Measurements from ENCODE around the gene UGT1A9. TPM values are rescaled to one million over a fixed set of nuclear protein-coding genes. Genes with fewer than 3 reads are reported as not detected.

Gene UGT1A9
- total RNA-seq, 2 donors from 2014 or later = not detected

DNA sequence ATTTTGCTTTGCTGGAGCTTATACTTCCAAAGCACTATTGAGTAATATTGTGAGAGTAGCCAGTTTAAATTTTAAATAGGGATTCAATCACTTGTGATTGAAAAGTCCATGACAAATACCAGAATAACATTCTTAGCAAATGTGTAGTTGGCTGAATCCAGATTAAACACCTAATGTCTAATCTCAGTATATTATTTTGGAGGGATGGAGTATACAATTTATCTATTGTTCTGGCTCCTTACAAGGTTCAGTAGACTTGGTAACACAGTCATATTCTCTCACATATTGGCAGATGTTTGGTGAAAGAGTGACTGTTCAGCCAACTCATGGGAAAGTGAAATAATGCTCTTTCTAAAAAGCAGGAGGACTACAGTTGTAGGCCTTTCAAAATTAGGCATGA, 2.2 kb downstream of the UGT1A9 start:
- H3K27ac ChIP-seq = no peak overlapping the region
- no peaks in the 10 kb centered on the region for H3K27me3 ChIP-seq (replicated peaks; ENCODE audit: insufficient read depth)
- DNase-seq (ENCODE audit: low spot score) (no peak), ATAC-seq (ENCODE audit: insufficient number of reproducible peaks, low FRiP score, low read depth) (no peak)
- H3K4me1 ChIP-seq (ENCODE audit: control insufficient read depth in 1 of 2, low read depth in 2 of 2) = no peaks in the 10 kb centered on the region
- H3K9me3 ChIP-seq = no peaks in the 10 kb centered on the region
- no peak overlapping the region for H3K4me3 ChIP-seq
- TF ChIP-seq, protein P1, sequence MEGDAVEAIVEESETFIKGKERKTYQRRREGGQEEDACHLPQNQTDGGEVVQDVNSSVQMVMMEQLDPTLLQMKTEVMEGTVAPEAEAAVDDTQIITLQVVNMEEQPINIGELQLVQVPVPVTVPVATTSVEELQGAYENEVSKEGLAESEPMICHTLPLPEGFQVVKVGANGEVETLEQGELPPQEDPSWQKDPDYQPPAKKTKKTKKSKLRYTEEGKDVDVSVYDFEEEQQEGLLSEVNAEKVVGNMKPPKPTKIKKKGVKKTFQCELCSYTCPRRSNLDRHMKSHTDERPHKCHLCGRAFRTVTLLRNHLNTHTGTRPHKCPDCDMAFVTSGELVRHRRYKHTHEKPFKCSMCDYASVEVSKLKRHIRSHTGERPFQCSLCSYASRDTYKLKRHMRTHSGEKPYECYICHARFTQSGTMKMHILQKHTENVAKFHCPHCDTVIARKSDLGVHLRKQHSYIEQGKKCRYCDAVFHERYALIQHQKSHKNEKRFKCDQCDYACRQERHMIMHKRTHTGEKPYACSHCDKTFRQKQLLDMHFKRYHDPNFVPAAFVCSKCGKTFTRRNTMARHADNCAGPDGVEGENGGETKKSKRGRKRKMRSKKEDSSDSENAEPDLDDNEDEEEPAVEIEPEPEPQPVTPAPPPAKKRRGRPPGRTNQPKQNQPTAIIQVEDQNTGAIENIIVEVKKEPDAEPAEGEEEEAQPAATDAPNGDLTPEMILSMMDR (IDR thresholded peaks at IDR 0.05) = no peak
- H3K36me3 ChIP-seq = no peaks in the 10 kb centered on the region

DNA sequence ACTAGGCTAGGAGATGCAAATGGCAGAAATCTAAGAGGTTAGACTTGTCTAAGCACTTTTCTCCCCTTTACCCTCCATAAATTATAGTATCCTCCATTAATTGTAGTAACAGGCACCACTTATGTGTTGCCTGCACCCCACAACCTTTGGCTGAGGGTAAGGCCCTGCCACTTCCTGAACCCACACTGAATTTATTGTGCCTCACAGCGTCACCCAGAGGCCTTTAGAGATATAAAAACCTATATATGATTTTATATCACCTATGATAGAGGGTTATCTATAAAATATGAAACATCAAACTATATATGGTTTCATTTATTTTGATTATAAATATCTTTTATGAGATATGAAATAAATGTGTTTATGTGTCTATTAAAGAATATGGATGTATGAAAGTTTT, 2.6 kb downstream of the UGT1A9 start:
- H3K9me3 ChIP-seq = no peaks in the 10 kb centered on the region
- H3K27me3 ChIP-seq (replicated peaks; ENCODE audit: insufficient read depth) = no peaks in the 10 kb centered on the region
- DNase-seq (ENCODE audit: low spot score) (no peak), ATAC-seq (ENCODE audit: insufficient number of reproducible peaks, low FRiP score, low read depth) (no peak)
- no peak overlapping the region for H3K27ac ChIP-seq
- H3K4me1 ChIP-seq (ENCODE audit: control insufficient read depth in 1 of 2, low read depth in 2 of 2) = no peaks in the 10 kb centered on the region
- TF ChIP-seq, protein P1 (IDR thresholded peaks at IDR 0.05) = no peak
- no peaks in the 10 kb centered on the region for H3K36me3 ChIP-seq
- H3K4me3 ChIP-seq = no peak overlapping the region

DNA sequence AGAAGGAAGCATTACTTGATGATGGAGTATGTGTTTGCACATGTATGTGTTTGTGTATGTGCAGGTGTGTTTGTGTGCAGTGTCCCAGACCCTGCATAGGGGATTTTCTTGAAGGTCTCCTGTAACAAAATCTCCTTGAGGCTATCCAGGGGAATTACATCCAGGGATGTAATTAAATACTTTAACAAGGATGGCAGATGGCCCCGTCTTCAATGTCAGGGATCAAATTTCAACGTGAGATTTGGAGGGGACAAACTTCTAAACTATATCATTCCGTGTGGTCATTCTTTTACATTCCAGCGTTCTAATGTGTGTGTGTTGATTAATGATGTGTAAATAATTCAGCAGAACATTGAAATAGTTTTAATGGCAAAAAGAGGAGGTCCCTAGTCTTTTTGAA, 3.3 kb downstream of the UGT1A9 start:
- no peaks in the 10 kb centered on the region for H3K4me1 ChIP-seq (ENCODE audit: control insufficient read depth in 1 of 2, low read depth in 2 of 2)
- no peaks in the 10 kb centered on the region for H3K27me3 ChIP-seq (replicated peaks; ENCODE audit: insufficient read depth)
- ATAC-seq (ENCODE audit: insufficient number of reproducible peaks, low FRiP score, low read depth) = no peak
- no peak for DNase-seq (ENCODE audit: low spot score)
- TF ChIP-seq, protein P1 (IDR thresholded peaks at IDR 0.05) = no peak
- H3K4me3 ChIP-seq = no peak overlapping the region
- H3K36me3 ChIP-seq = no peaks in the 10 kb centered on the region
- no peaks in the 10 kb centered on the region for H3K9me3 ChIP-seq
- H3K27ac ChIP-seq = no peak overlapping the region

DNA sequence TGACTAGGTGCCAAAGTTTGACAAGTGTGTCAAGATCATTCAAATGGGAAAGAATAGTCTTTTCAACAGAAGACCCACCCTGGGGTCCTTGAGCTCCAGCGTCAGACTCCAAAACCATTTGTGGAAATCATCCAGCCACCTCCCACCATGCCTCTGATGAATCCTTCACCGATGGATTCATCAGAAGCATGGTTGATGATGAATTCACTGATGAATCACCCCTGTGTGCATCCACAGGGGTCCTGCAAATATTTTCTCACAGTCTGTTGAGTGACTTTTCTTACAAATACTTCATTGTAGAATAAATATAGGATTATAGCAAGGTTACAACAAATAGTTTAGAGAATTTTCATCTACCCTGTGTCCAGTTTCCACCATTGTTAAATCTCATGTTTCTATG, 4.3 kb downstream of the UGT1A9 start:
- Histone ChIP-seq H3K36me3 (no peaks in the 10 kb centered on the region), H3K9me3 (no peaks in the 10 kb centered on the region), H3K4me3 (no peak overlapping the region), H3K27me3 (replicated peaks; ENCODE audit: insufficient read depth) (no peaks in the 10 kb centered on the region), H3K27ac (no peak overlapping the region), H3K4me1 (ENCODE audit: control insufficient read depth in 1 of 2, low read depth in 2 of 2) (no peaks in the 10 kb centered on the region)
- TF ChIP-seq, protein P1 (IDR thresholded peaks at IDR 0.05) = no peak
- DNase-seq (ENCODE audit: low spot score) = no peak
- no peak for ATAC-seq (ENCODE audit: insufficient number of reproducible peaks, low FRiP score, low read depth)

DNA sequence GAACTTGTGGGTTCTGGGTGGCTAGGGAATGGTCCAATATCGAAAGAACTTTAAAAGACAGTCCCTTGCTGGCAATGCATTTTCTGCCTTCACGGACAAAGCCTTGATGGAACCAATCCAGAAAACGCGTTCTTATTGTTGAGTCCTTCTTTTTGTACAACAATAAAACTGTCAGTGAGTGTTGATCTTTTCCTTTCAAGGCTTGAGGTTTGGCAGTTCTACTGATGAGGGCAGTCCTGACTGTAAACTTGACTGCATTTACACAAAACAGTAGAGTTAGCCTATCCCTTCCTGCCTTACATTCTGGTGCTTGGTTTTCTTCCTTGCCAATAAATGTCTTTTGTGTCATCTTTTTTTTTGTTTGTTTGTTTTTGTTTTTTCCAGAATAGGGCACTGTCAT, 7.5 kb downstream of the UGT1A9 start:
- DNase-seq (ENCODE audit: low spot score) (no peak), ATAC-seq (ENCODE audit: insufficient number of reproducible peaks, low FRiP score, low read depth) (no peak)
- Histone ChIP-seq H3K4me1 (ENCODE audit: control insufficient read depth in 1 of 2, low read depth in 2 of 2) (no peaks in the 10 kb centered on the region), H3K27me3 (replicated peaks; ENCODE audit: insufficient read depth) (no peaks in the 10 kb centered on the region), H3K27ac (no peak overlapping the region), H3K36me3 (no peaks in the 10 kb centered on the region), H3K9me3 (no peaks in the 10 kb centered on the region), H3K4me3 (no peak overlapping the region)
- TF ChIP-seq, protein P1 (IDR thresholded peaks at IDR 0.05) = no peak

Measured in thoracic aorta (tissue), 2 donors.